Measurements from ENCODE around the gene SLC23A2.

The SLC23A2 gene

DNA sequence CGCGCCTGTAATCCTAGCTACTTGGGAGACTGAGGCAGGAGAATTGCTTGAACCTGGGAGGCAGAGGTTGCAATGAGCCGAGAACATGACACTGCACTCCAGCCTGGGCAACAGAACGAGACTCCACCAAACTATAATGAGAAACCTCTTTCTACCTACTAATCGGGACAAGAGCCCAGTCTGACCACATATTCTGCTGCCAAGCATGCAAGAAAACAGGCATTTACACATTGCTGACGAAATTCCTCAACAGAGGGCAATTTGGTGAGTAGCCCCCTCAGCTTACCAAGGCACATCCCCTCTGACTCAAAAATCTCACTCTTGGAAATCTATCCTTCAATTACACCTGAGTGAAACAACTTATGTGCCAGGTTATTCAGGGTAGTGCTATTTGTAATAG is 81.2 kb downstream of the SLC23A2 start:
- DNase-seq (ENCODE audit: low read depth): peak; percentile 43
- H3K4me3 ChIP-seq (ENCODE audit: low read depth, low read length): no peak overlapping the region
- in situ Hi-C loops (cut with HindIII; ENCODE audit: low sequenced_read_pairs): no loop called here
- TF ChIP-seq CTCF (IDR thresholded peaks at IDR 0.05; ENCODE audit: low read depth, low read length, missing control alignments): no peak

GRCh38 chr20:4919047-4919704 is 82.1 kb downstream of the SLC23A2 start:
- no peak for DNase-seq (ENCODE audit: low read depth)
- no peak overlapping the region for H3K4me3 ChIP-seq (ENCODE audit: low read depth, low read length)
- in situ Hi-C loops (cut with HindIII; ENCODE audit: low sequenced_read_pairs): no loop called here
- no peak for TF ChIP-seq CTCF (IDR thresholded peaks at IDR 0.05; ENCODE audit: low read depth, low read length, missing control alignments)

- DNase-seq (ENCODE audit: low read depth): no peak
- TF ChIP-seq CTCF (IDR thresholded peaks at IDR 0.05; ENCODE audit: low read depth, low read length, missing control alignments): no peak
- in situ Hi-C loops (cut with HindIII; ENCODE audit: low sequenced_read_pairs): no loop called here
- no peak overlapping the region for H3K4me3 ChIP-seq (ENCODE audit: low read depth, low read length)
Measured at GRCh38 chr20:4918473-4918872, 82.8 kb downstream of the SLC23A2 start.

GRCh38 chr20:4916971-4917881 is 84.1 kb downstream of the SLC23A2 start:
- in situ Hi-C loops (cut with HindIII; ENCODE audit: low sequenced_read_pairs): no loop called here
- no peak overlapping the region for H3K4me3 ChIP-seq (ENCODE audit: low read depth, low read length)
- no peak for TF ChIP-seq CTCF (IDR thresholded peaks at IDR 0.05; ENCODE audit: low read depth, low read length, missing control alignments)
- peak; percentile 35 for DNase-seq (ENCODE audit: low read depth)

DNA sequence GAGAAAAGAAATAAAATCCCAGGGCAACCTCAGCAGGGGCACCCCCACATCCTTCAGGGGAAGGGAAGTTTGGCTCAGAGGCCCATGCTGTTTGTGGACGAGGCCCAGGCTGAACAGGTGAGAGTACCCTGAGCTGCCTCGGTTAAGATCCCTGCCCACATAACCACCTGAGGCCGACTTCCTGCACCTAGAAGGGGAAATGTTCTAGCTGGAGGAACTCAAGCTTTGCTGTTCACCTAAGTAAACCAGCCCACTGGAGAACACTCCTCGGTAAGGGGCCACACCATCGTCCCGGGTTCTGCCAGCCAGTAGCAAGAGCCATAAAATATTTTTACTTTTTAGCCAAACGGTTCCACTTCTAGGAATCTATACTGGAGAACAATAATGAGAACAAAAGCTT is 88.2 kb downstream of the SLC23A2 start:
- in situ Hi-C loops (cut with HindIII; ENCODE audit: low sequenced_read_pairs): no loop called here
- H3K4me3 ChIP-seq (ENCODE audit: low read depth, low read length): no peak overlapping the region
- no peak for DNase-seq (ENCODE audit: low read depth)
- no peak for TF ChIP-seq CTCF (IDR thresholded peaks at IDR 0.05; ENCODE audit: low read depth, low read length, missing control alignments)

GRCh38 chr20:4912380-4913142 is 88.7 kb downstream of the SLC23A2 start:
- no peak for TF ChIP-seq CTCF (IDR thresholded peaks at IDR 0.05; ENCODE audit: low read depth, low read length, missing control alignments)
- DNase-seq (ENCODE audit: low read depth): no peak
- in situ Hi-C loops (cut with HindIII; ENCODE audit: low sequenced_read_pairs): no loop called here
- no peak overlapping the region for H3K4me3 ChIP-seq (ENCODE audit: low read depth, low read length)

Measured in astrocyte of the cerebellum (primary cell).